Measurements from ENCODE around the gene TMEM198. TPM values are rescaled to one million over a fixed set of nuclear protein-coding genes. Genes with fewer than 3 reads are reported as not detected.

The TMEM198 gene
- total and polyA plus RNA-seq, 2 donors (not counting 3 experiments of a cell fraction or from before 2014, with no cell fraction given), result not detected

DNA sequence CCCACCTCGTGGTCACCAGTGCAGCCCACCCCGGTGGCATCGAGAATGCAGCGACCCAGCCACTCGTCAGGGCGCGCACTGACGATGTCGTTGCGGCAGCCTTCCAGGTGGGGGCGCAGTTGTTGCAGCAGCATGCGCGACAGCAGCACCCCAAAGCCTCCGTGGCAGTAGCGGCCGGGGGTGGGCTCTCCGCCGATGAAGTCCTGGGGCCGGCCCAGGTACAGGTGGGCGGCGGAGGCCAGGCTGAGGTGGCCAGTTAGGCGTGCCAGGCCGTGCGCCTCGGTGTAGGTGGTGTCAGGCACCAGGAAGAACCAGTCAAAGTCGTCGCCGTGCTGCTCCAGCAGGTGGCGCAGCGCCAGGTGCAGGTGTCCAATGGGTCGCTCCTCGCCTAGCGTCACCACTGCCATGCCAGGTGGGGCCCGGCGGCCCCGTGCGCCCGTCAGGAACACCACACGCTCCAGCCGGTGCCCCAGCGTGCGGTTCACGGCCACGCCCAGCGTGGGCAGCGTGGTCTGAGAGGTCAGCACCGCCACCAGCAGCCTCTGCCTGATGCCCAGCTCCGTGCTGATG is 2.1 kb upstream of the TMEM198 start:
- Histone ChIP-seq H3K4me2 (ENCODE audit: insufficient read depth, low read length) (no peak overlapping the region), H3K36me3 (ENCODE audit: control insufficient read depth in 2 of 2, extremely low read depth in 1 of 2, insufficient read depth in 2 of 2, low read length in 2 of 2) (no peaks in the 10 kb centered on the region), H2AFZ (ENCODE audit: low read depth, low read length) (no peak overlapping the region), H3K27ac (ENCODE audit: insufficient read depth, low read depth, low read length) (no peak overlapping the region), H3K27me3 (ENCODE audit: control insufficient read depth in 2 of 2, insufficient read depth in 2 of 2, low read length in 2 of 2) (peaks cover 23 to 26% of the 10 kb centered on the region in 2 experiments), H3K9me1 (replicated peaks; ENCODE audit: control insufficient read depth, extremely low read depth, insufficient read depth, low read length) (no peaks in the 10 kb centered on the region), H4K20me1 (replicated peaks; ENCODE audit: control insufficient read depth, extremely low read depth, insufficient read depth, low read length) (no peaks in the 10 kb centered on the region), H3K79me2 (ENCODE audit: control insufficient read depth, insufficient read depth, low read length) (no peaks in the 10 kb centered on the region), H3K4me3 (replicated peaks in 1 of 3; ENCODE audit: insufficient read depth in 1 of 3, low read depth in 1 of 3, low read length in 3 of 3) (no peak overlapping the region), H3K9ac (replicated peaks; ENCODE audit: extremely low read depth, insufficient read depth, low read length) (no peak overlapping the region), H3K4me1 (ENCODE audit: control insufficient read depth, extremely low read depth, insufficient read depth, low read length) (peaks cover 7% of the 10 kb centered on the region), H3K9me3 (replicated peaks; ENCODE audit: control insufficient read depth, insufficient read depth, low read length) (no peaks in the 10 kb centered on the region)
- no TSS peak for BruUV-seq (replicated peaks)
- dilution Hi-C loops (cut with MboI; ENCODE audit: extremely low pct_ligation_motif_present, low sequenced_read_pairs), result no loop called here
- CTCF ChIA-PET, result interaction anchor here (0.6 to 4.9 kb wide), 26 partner anchors 8 to 148 kb away, joined by 3 to 47 read pairs (median 4); partner anchors contain the start of gene STK11IP
- DNase-seq (ENCODE audit: low read depth, low spot score) (peak; percentile 79), FAIRE-seq (peak; percentile 62)
- TF ChIP-seq, protein P1, sequence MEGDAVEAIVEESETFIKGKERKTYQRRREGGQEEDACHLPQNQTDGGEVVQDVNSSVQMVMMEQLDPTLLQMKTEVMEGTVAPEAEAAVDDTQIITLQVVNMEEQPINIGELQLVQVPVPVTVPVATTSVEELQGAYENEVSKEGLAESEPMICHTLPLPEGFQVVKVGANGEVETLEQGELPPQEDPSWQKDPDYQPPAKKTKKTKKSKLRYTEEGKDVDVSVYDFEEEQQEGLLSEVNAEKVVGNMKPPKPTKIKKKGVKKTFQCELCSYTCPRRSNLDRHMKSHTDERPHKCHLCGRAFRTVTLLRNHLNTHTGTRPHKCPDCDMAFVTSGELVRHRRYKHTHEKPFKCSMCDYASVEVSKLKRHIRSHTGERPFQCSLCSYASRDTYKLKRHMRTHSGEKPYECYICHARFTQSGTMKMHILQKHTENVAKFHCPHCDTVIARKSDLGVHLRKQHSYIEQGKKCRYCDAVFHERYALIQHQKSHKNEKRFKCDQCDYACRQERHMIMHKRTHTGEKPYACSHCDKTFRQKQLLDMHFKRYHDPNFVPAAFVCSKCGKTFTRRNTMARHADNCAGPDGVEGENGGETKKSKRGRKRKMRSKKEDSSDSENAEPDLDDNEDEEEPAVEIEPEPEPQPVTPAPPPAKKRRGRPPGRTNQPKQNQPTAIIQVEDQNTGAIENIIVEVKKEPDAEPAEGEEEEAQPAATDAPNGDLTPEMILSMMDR (IDR thresholded peaks at IDR 0.05; ENCODE audit: extremely low read depth in 1 of 2, insufficient read depth in 1 of 2, low read depth in 1 of 2, low read length in 2 of 2), result peak; percentile 83 to 98
- no peak for TF ChIP-seq GATA2 (IDR thresholded peaks at IDR 0.05; ENCODE audit: insufficient read depth, insufficient read length, low read depth, low read length)
- intact Hi-C loops (cut with micrococcal nuclease), result loop anchor here (1.0 kb wide), 2 partner anchors 101 to 148 kb away; no protein-coding TSS in a partner anchor
- POLR2A ChIA-PET, result no interaction called here

DNA sequence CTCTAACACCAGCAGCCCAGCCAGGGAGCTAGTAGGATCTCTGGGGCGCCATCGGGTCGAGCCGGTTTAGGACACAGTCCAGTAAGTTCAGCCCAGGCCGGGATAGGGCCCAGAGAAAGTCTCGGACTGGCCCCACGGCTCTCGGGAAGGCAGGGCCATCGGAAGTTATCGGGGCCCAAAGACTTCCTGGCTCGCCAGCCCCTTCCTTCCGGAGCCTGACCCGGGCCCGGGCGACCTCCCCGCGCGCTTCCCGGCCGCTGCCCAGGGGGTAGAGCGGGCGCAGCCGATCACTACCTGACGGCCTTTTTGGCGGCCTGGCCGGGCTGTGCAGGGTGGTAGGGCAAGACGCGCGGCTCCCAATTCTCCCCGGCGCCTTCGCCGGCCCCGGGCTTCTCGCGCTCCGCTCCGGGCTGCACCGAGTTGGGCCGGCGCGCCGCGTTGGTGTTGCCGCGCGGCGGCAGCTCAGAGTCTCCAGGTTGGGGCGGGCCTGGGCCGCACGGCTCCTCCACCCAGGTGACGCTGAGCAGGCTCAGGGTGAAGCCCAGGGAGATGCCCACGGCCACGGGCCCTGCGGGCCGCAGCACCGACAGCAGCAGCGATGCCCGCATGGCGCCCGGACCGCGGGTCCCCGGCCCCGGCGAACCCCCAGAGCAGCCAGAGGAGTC is 765 bp upstream of the TMEM198 start:
- Histone ChIP-seq H3K4me2 (ENCODE audit: insufficient read depth, low read length) (peak overlapping the region; percentile 49), H3K79me2 (ENCODE audit: control insufficient read depth, insufficient read depth, low read length) (no peaks in the 10 kb centered on the region), H3K9me1 (replicated peaks; ENCODE audit: control insufficient read depth, extremely low read depth, insufficient read depth, low read length) (no peaks in the 10 kb centered on the region), H3K36me3 (ENCODE audit: control insufficient read depth in 2 of 2, extremely low read depth in 1 of 2, insufficient read depth in 2 of 2, low read length in 2 of 2) (no peaks in the 10 kb centered on the region), H3K27me3 (ENCODE audit: control insufficient read depth in 2 of 2, insufficient read depth in 2 of 2, low read length in 2 of 2) (peaks cover 23% of the 10 kb centered on the region in 2 experiments), H3K4me1 (ENCODE audit: control insufficient read depth, extremely low read depth, insufficient read depth, low read length) (peaks cover 7% of the 10 kb centered on the region), H3K9ac (replicated peaks; ENCODE audit: extremely low read depth, insufficient read depth, low read length) (no peak overlapping the region), H3K4me3 (replicated peaks in 1 of 3; ENCODE audit: insufficient read depth in 1 of 3, low read depth in 1 of 3, low read length in 3 of 3) (peak overlapping the region; percentile 29 to 37 (median 29)), H4K20me1 (replicated peaks; ENCODE audit: control insufficient read depth, extremely low read depth, insufficient read depth, low read length) (no peaks in the 10 kb centered on the region), H3K9me3 (replicated peaks; ENCODE audit: control insufficient read depth, insufficient read depth, low read length) (no peaks in the 10 kb centered on the region), H2AFZ (ENCODE audit: low read depth, low read length) (peak overlapping the region; percentile 41), H3K27ac (ENCODE audit: insufficient read depth, low read depth, low read length) (no peak overlapping the region)
- BruUV-seq (replicated peaks), result no TSS peak
- ChIA-PET POLR2A (no interaction called here), CTCF (interaction anchor here (1.0 to 4.5 kb wide), 14 partner anchors 9 to 147 kb away, joined by 3 to 25 read pairs (median 5); partner anchors contain the start of genes GMPPA, INHA and OBSL1)
- dilution Hi-C loops (cut with MboI; ENCODE audit: extremely low pct_ligation_motif_present, low sequenced_read_pairs), result no loop called here
- DNase-seq (ENCODE audit: low read depth, low spot score), result peak; percentile 14
- no peak for FAIRE-seq
- TF ChIP-seq POLR2AphosphoS5 (IDR thresholded peaks at IDR 0.05; ENCODE audit: insufficient read depth, low read depth, low read length) (peak; percentile 32), JUN (IDR thresholded peaks at IDR 0.05; ENCODE audit: borderline replicate concordance, insufficient read depth, insufficient read length, low read depth) (no peak)
- intact Hi-C loops (cut with micrococcal nuclease), result loop anchor here (1.0 kb wide), 3 partner anchors 45 to 156 kb away; partner anchors contain the start of genes DNPEP, GMPPA and STK11IP
